Activated CD8-positive, alpha-beta memory T cell treated with anti-CD3 and anti-CD28 coated beads for 48 hours (primary cell): ENCODE measurements around the gene HELB.

Experiments
- DNase-seq, 3 experiments: peaks; one replicate each; pipeline ENCODE4 v3.0.0-alpha.2; 2020; ENCODE audit warnings: low read depth in 2 of 3, low spot score in 2 of 3

Gene HELB

GRCh38 chr12:66359300-66359699, 57.0 kb downstream of the HELB start:
- no peak for DNase-seq

- DNase-seq = no peak
Observed at GRCh38 chr12:66361703-66362102, 59.4 kb downstream of the HELB start.

- DNase-seq = no peak
Observed at GRCh38 chr12:66365718-66366490, 63.6 kb downstream of the HELB start.

- no peak for DNase-seq
Observed at GRCh38 chr12:66367015-66367667, 64.8 kb downstream of the HELB start.

- no peak for DNase-seq
Observed at GRCh38 chr12:66371982-66372381, 69.7 kb downstream of the HELB start.

- DNase-seq = no peak
Observed at GRCh38 chr12:66375560-66375959, 73.3 kb downstream of the HELB start.

- DNase-seq = no peak
Observed at GRCh38 chr12:66379616-66380015, 77.3 kb downstream of the HELB start.

- DNase-seq = no peak
Observed at GRCh38 chr12:66380769-66381535, 78.7 kb downstream of the HELB start.

GRCh38 chr12:66387117-66387516, 84.8 kb downstream of the HELB start:
- no peak for DNase-seq
